Astrocyte (in vitro differentiated cells and primary cell): ENCODE results near the gene LIN37.

Experiments used
- EZH2 ChIP-seq: IDR thresholded peaks from 2 replicates; pipeline ENCODE4 v1.6.1; 2012; ENCODE audit warnings: mild to moderate bottlenecking, low read length, inconsistent platforms; ENCODE audit not compliant: insufficient read depth
- TF ChIP-seq, protein P1 (sequence below): IDR thresholded peaks from 2 replicates; pipeline ENCODE4 v1.5.1; 2011; ENCODE audit warnings: low read depth, mild to moderate bottlenecking, inconsistent platforms, low read length, moderate library complexity; ENCODE audit not compliant: insufficient read depth

DNA sequence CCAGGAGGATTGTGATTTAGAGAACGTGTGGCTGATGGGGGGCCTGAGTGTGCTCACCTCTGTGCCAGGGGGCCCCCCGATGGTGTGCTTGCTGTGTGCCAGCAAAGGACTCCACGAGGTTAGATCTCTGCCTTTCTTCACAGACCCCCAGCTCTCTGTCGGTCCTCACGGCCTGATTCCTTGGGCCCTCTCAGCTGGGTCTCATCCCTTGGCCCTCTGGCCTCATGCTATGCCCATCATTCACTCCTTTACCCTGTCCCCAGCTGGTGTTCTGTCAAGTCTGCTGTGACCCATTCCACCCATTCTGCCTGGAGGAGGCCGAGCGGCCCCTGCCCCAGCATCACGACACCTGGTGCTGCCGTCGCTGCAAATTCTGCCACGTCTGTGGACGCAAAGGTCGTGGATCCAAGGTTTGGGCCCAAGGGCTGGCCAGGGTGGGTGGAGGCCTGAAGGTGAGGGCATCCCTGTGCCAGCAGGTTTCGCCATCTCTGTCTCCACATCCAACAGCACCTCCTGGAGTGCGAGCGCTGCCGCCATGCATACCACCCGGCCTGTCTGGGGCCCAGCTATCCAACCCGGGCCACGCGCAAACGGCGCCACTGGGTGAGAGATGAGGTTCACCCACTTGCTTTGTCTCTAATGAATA is 23.0 kb upstream of the LIN37 start:
- TF ChIP-seq, protein P1, sequence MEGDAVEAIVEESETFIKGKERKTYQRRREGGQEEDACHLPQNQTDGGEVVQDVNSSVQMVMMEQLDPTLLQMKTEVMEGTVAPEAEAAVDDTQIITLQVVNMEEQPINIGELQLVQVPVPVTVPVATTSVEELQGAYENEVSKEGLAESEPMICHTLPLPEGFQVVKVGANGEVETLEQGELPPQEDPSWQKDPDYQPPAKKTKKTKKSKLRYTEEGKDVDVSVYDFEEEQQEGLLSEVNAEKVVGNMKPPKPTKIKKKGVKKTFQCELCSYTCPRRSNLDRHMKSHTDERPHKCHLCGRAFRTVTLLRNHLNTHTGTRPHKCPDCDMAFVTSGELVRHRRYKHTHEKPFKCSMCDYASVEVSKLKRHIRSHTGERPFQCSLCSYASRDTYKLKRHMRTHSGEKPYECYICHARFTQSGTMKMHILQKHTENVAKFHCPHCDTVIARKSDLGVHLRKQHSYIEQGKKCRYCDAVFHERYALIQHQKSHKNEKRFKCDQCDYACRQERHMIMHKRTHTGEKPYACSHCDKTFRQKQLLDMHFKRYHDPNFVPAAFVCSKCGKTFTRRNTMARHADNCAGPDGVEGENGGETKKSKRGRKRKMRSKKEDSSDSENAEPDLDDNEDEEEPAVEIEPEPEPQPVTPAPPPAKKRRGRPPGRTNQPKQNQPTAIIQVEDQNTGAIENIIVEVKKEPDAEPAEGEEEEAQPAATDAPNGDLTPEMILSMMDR, result no peak
- no peak for TF ChIP-seq EZH2
